NCI-H2196 (cell line): ENCODE results near the gene DOCK2.
"Not testable (repeated sequence)": the region's sequence is repeated elsewhere in the genome, so short reads cannot be mapped to it uniquely, and the experiment has no call there.

Experiments used
- DNase-seq: peaks from one replicate; lab custom pipeline; 2025; ENCODE audit not compliant: unreplicated experiment; lab: John Stamatoyannopoulos, UW

The DOCK2 gene

DNA sequence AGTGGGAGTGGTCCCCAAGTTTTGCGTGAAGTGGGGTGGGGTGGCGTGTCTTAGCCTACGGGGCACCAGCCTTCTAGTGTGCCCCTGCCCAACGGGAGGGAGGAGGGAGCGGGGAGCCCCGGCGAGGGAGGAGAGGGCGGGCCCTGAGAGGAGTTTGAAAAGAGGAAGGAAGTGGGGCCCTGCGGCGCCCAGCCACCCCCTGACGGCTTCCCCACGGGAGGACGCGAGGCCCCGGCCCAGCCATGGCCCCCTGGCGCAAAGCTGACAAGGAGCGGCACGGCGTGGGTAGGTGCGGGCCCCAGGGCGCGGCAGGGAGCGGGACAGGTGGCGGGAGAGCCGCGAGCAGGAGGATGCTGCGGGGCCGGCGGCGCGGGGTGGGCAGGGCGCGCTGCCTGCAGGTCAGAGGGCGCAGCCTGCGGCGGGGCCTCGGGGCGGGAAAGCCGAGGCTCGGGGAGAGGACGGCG lies at the start of gene DOCK2:
Gene DOCK2 (plus strand): TSS at position 191 of the 464 bp plus-strand sequence. CDS start 52 bp downstream, at position 243.
- no peak for DNase-seq

DNA sequence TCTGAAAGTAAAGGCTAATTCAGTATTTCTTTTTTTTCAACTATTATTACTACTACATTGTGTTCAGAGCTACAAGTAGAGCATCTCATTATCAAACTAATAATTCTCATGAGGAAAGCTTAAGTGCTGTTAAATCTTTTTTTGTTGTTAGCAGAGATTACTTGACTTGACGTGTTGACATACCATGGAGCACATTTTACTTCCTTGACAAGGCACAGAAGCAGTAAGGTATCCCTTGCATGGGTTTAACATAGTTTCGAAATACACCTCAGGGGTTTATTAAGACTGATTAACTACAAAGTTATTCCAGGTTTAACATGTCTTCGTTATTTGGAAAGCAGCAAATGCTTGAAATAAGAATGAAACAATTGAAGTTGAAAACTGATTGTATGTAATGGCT lies 46.5 kb upstream of the DOCK2 start:
- no peak for DNase-seq

DNA sequence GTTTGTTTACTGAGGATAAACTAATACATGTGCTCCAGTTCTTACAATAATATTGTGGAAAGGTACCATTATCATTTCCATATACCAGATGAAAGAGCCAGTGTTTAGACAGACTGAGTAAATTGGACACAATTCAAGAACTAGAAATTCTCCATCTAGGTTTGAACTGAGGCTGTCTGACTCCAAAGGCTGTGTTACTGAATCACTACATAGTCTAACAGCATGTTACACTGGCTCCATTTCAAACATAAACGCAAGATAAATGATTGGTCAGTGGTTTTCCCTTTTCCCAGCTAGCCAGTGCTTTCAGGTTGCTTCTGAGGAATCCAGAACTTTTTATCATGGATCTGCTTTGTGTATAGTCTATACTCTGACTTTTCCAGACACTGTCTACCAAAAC lies 45.4 kb upstream of the DOCK2 start:
- DNase-seq, result no peak

DNA sequence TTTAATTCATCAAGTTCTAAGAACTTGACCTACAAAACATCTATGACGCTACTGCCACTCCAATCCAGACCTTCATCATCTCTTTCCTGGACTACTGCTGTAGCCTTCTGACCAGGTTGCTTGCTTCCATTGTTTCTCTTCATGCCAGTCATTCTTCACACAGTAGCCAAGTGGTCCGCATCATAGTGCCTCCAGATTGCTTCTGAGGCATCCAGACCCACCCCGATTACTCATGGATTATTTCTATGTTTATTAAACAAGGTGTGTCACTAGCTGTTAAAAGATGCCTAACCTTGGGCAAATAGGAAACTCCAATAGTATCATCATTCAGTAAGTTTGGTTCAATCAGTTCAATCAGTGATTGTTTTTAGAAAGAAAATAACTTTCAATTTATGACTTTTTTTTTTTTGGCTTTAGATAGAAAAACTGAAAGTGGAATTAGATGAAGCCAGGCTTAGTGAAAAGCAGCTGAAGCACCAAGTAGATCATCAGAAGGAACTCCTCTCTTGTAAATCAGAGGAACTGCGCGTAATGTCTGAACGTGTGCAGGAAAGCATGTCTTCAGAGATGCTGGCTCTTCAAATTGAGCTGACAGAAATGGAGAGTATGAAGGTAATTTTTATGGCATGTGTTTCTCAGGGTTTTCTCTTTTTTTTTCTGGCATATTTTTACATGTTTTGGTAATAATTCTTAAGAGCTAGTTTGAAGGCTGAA lies 44.0 kb upstream of the DOCK2 start:
- no peak for DNase-seq

DNA sequence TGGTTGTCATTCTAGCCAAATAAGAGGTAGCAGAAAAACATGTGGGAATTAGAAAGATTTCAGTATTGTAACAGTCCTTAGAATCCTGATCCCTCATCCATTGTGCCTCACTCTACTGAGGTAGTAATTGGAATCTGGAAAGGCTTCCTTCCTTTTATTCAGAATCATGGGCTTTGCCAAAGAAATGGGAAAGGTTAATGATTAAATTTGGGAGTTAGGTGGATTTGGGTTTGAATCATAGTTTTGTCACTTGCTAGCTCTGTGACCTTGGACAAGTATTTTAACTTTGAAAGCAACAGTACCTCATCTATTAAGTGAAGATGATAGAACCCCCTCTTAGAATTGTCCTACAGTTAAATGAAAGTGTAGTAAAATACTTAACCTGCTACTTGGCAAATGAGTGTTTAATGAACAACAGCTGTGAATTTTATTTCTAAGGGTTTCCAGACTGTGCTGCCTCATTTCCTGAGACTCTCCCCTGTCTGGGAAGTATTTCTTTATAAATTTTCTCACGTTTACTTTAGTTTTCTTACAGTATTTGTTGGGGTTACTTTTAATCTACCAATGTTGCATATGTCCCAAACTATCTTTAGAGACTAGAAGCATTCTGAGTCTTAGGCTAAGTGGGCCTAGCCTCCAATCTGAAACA lies 41.8 kb upstream of the DOCK2 start:
- no peak for DNase-seq

DNA sequence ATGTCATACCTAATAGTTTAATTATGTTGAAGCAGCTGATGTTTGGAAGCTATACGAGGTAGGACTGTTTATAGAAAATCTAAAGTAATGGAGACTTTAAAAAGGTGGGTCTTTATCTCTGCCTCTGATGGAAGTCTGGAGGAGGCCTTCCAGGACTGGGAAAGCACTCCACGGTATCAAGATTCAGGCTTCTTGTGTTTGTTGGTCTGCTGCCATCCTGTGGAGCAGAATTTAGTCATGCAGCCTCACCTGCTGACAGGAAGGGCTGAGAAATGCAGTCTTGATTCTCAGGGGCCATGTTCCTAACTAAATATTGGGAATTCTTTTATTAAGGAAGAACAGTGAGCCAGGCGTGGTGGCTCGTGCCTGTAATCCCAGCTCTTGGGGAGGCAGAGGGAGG lies 37.6 kb upstream of the DOCK2 start:
- DNase-seq, result no peak

DNA sequence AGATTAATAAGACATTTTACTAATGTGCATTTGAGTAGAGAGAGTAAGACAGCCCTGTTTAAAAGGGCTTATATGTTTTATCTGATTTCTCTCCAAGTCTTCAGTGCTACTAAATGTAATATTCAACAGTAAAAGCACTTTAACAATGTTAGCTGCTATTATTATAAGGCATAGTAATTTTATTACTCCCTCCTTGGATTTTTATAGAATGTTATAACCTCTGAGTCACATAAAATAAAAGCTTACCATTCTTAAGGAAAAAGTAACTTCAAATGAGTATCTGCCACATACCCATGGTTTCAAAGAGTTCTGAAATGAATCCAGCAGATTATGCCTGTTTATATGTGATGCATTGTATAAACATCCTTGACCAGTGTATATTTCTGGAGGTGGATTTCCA lies 34.5 kb upstream of the DOCK2 start:
- DNase-seq, result no peak

DNA sequence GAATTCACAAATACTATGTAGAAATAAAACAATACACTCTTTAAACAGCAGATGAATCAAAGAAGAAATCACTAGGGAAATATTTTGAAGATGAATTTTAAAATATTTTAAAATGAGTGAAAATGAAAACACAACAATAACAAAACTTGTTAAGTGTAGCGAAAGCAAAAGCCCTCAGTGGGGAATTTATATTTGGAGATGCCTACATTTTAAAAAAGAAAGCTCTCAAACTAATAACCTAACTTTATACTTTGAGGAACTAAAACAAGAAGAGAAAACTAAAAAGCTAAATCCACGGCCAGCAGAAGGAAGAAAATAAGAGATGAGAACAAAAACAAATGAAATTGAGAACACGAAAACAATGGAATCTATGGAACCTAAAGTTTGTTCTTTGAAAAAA lies 30.8 kb upstream of the DOCK2 start:
- no peak for DNase-seq

DNA sequence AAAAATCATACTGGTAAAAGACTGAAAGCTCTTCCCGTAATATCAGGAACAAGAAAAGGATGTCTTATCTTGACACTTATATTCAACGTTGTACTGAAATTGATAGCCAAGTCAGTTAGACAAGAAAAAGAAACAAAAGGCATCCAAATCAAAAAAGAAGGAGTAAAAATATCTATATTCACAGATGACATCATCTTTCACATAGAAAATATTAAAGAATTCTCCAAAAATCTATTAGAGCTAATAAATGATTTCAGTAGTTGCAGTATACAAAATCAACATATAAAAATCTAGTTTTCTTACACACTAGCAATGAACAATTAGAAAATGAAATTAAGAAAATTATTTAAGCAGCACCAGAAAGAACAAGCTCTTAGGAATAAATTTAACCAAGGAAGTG lies 29.2 kb upstream of the DOCK2 start:
- no peak for DNase-seq

DNA sequence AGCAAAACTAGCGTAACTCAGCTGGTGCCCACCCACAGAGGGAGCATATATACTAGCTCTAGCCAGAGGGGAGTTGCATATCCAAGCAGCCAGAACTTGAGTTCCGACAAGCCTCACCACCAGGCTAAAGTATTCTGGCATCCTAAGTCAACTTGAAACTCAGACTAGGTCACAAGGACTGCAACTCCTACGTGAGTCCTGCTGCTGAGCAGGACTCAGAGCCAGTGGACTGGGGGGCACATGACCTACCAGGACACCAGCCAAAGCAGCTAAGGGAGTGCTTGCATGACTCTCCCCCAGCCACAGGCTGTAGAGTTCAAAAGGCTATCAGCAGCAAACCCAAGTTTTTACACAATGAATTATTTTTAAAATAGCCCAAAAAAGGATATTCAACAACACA lies 27.4 kb upstream of the DOCK2 start:
- DNase-seq, result no peak

DNA sequence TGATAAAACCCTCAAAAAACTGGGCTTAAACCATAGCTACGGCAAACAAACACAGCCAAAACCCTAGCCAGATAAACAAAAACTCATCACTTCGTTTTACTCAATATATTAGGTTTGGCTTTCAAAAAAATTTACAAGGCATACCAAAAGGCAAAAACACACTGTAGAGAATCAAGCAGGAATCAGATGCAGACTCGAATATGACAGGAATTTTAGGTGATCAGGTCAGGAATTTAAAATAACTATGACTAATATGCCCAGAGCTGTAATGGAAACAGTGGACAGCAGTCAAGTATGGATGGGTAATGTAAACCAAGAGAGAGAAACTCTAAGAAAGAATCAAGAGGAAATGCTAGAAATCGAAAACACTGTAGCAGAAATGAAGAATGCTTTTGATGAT lies 26.5 kb upstream of the DOCK2 start:
- no peak for DNase-seq

DNA sequence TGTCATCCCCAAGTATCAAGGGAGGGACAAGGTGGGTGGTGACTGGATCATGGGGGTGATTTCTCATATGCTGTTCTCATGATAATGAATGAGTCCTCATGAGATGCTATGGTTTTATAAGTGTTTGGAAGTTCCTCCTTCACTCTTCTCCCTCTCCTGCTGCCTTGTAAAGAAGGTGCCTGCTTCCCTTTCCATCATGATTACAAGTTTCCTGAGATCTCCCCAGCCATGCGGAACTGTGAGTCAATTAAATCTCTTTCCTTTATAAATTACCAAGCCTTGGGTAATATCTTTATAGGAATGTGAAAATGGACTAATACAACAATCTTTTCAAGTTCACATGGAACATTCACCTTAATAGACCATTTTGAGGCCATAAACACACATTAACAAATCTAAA lies 21.5 kb upstream of the DOCK2 start:
- no peak for DNase-seq

DNA sequence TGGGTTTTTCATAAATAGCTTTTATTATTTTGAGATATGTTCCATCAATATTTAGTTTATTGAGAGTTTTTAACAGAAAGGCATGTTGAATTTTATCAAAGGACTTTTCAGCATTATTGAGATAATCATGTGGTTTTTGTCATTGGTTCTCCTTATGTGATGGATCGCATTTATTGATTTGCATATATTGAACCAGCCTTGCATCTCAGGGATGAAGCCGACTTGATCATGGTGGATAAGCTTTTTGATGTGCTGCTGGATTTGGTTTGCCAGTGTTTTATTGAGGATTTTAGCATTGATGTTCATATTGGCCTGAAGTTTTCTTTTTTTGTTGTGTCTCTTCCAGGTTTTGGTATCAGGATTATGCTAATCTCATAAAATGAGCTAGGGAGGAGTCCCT lies 12.8 kb upstream of the DOCK2 start:
- not testable (repeated sequence) for DNase-seq

DNA sequence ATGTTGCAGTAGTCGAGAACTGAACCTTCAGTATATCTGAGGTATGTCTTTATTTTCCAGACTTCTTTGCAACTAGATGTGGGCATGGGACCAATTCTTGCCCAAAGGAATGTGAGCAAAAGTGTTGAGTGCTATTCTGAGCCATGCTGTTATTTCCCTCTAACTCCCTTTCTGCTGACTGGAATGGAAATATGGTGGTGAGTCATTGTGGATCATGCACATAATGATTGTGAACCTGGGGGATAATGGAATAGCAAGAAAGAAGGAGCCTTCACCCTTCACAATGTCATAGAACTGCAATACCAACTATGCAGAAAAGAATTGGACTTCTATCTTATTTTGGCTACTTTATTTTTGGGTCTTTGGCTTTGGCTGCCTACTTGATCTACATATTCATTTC lies 10.3 kb upstream of the DOCK2 start:
- DNase-seq, result no peak

DNA sequence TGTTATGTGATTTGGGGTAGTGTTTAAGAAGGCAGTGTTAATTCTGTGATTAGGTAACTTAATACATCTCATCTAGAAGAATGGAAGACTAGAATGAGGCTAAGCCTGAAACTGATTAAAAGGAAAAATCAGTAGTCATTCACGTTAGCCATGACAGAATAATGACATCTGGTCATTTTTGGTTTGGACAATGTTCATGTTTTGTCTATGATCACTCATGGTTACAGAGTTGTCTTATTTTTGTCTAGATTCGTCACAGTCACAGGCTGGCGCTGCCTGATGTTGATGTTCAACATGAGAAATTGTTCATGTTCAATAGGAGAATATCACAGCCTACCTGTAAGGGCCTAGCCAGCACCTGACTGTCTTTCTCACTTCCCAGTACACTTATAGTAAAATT lies 9.5 kb upstream of the DOCK2 start:
- no peak for DNase-seq

DNA sequence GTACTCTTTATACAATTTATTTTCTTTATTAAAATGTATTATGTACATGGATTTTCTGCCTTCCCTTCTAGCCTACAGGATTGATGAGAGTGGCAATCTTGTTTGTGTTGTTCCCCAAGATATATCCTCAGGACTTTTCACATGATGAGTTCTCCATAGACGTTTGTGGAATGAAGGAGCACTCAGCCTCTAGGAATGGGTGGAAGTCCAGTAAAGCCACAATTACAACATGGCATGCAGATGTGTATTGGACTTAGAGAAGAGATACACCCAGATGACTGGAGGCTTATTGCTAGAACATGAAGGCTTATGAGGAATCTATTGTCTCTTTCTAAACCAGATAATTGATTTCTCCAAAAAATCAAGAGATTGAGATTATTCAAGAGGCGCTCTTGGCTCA lies 8.2 kb upstream of the DOCK2 start:
- DNase-seq, result no peak

DNA sequence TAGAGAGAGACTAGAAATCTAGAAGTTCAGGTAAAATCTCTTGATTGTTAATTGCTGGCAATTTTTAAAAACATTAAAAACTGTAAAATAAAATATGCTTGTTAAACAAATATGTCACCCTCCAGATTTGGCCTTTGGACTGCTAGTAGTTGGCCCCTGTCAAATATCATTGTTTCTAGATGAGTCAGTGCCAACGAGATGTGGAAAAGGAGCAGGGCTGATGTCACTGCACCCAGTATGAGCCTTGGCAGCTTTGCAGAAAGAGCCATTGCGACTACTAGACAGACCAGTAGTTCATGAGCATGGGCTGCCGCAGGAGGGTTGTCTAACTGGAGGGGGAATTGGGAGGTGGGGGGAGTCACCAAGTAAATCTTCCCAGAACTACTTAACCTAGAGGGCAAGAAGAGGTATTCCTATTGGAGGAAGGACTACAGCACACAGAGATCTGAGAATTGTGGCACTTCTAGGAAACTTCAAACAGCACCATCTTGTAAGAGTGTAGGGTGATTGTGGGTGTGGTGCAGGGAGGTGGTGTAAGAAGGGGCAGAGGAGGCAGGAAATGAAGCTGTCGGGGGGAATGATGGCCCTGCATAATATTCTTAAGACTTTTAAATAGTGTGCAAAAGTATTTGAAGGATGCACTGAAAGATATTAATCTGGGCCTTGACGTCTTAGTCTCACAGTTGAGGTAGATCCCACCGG lies 7.1 kb upstream of the DOCK2 start:
- DNase-seq, result no peak

DNA sequence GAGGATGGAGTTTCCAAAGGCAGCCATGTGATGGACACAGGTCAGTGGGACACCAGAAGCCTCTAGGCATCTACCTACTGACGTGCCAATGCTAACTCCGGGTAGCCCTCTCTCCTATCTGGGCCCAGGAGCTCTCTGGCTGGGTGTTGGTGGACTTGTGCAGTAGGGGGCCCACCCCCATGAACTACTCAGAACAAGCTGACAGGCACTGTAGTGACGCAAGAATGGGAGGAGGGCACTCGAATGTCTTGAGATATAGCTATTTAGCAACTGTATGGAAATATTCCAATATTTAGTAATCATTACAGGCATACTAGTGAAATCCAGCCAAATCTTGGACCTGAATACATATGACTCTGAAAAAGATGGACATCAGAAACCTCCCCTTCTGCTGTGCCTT lies 5.7 kb upstream of the DOCK2 start:
- no peak for DNase-seq

DNA sequence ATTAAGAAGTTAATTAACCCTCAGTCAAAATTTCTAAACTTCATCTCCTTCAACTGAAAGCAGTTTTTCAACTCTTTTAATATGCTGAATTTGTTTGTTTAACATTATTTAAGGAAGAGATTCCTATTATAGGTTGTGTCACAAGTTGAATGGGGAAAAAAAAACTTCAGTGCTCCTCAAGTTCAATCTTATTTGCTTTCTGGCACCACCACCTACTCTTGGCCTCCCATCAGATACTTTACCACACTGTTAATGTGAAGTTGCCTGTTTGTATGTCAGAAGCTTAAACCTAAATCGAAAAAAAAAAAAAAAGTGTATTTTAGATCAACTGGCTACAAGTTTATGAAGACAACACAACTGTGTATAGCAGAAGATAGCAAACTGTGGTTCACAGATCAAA lies 4.1 kb upstream of the DOCK2 start:
- no peak for DNase-seq

DNA sequence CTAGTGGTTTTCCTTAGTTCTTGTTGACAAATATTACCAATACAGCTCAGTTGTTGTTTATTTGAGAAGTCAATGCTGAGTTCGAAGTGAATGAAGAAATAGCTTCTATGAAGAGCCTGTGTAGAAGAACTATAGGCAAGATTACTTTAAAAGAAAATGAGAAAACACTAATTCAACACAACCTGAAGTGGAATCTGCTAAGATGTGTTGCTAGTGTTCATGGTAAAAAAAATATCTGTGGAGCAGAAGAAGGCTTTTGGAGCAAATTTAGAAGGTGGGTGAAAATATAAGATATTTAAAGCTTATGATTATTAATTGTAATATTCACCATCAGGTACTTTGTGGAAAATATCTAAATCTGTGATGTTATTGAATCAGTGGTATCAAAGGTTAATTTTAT lies 2.5 kb upstream of the DOCK2 start:
- DNase-seq, result no peak

DNA sequence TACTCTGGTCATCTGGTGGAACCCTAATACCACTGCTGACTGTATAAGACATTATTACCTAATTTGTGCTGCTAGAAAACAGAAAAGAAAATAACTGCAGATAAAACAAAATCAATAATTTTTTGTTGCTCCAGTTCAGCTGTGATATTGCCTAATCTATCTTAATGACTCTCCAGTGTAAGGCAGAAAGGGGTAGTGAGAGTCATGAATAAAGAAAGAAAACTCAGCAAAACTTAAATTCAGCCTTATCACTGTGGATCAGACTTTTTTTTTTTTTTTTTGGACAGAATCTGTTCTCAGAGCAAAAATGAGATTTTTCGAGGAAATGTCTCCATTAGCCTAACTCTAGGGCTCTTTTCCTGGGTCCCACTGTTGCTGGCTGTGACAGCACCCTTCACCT lies 1.1 kb upstream of the DOCK2 start:
- no peak for DNase-seq

DNA sequence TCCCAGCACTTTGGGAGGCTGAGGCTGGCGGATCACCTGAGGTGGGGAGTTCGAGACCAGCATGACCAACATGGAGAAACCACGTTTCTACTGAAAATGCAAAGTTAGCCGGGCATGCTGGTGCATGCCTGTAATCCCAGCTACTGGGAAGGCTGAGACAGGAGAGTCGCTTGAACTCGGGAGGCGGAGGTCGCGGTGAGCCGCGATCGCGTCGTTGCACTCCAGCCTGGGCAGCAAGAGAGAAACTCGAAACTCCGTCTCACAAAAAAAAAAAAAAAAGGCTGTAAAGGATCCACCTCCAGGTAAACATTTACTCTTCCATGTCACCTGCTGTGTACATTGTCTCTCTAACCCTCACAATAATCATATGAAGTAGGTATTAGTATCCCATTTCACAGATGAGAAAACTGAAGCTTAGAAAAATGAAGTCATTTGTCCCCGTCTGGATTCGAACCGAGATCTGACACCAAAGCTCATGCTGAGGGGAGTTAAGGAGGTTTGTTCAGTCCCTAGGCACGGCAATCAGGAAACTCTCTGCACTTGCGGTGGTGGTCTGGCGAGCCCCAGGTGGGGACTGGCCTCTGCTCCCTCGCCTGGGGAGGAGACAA lies 494 bp upstream of the DOCK2 start:
- DNase-seq, result no peak
